MV-4-11 (cell line): ENCODE results near the gene CSMD2.

ENCODE experiments used
- DNase-seq: peaks from one replicate; lab custom pipeline; 2025; lab: John Stamatoyannopoulos, UW

The CSMD2 gene

DNA sequence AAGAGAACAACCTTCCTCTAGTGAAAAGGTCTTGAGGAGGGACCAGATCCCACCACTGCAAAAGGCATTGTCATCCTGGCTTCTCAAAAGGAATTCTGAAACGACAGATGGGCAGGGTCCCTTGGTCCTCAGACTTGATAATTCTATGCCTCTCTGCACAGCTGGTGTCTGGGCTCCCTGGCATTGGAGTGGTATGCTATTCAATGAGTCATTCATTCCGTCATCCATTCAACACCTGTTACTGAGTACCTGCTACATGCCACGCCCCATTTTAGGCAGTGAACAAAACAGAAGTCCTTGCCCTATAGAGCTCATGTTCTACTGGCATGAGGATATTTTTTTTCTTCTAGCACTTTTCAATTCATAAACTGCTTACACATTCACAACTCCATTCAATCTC lies 347.0 kb downstream of the CSMD2 start:
- DNase-seq = no peak

DNA sequence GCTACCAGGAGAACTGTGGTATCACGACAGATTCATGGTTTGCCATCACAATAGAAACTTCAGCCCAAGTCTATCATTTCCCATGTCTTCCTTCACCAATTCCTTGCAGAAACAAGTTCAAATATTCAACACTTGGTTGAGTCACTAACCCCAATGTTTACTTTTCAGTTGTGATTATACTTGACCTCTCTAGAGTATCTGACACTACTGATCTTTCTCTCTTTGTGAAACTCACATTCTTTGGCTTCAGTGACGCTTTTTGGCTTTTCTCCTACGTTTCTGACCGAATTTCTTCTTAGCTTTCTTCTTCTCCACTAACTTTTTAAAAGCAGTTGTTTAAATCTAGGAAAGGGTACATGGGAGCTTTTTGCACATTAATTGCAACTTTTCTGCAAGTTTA lies 350.0 kb downstream of the CSMD2 start:
- DNase-seq = no peak

DNA sequence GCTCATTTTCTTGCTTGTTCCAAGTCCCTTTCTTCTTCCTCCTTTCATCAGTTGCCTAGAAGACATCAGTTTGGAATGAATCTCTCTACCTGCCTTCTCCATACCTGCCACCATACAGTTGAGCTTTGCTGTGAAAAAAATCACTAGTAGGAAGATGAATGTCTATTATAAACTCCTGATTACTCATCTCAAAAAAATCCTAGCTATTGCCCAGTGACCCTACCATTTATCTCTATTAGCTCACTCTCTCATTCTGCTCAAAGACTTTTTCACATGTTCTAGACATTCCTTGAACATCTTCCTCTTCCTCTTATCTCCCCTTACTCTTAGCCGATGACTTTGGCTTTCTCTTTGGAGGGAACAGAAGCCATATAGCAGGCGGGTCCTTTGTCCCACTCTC lies 350.9 kb downstream of the CSMD2 start:
- DNase-seq = no peak

DNA sequence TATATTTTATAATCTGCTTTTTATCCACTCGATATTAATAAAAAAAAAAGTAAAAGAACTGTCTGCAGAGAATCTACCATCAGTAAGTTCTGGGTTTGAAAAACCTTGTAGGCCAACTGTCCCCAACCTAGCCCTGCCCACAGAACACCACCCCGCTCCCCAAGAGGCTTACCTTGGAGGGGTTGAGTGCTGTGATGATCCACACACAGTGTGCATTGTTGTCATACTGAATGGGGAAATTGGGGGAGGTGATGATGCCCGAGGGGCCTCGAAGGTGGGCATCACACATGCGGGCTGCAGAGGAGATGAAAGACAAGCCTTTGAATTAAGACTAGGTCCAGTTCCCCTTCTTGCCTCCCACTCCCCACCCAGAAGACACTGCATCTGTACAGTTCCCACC lies 354.5 kb downstream of the CSMD2 start:
- DNase-seq = no peak

DNA sequence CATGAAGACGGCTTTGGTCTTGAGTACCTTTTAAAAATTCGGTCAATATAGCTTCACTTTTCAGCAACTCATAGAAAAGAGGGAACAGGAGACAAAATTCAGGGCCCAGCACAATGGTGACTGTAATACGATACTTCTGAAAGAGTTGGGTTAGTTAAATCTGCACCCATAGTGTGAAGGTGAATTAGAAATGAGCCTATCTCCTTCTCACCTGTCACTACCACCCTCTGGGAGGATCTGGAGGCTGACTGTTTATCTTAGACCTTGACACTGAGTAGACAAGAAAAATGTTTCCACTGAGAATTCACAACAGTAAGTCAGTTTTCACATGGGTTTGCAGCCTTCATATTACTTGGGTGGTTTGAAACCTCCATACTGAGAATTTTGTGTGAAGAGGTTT lies 359.0 kb downstream of the CSMD2 start:
- DNase-seq = no peak

DNA sequence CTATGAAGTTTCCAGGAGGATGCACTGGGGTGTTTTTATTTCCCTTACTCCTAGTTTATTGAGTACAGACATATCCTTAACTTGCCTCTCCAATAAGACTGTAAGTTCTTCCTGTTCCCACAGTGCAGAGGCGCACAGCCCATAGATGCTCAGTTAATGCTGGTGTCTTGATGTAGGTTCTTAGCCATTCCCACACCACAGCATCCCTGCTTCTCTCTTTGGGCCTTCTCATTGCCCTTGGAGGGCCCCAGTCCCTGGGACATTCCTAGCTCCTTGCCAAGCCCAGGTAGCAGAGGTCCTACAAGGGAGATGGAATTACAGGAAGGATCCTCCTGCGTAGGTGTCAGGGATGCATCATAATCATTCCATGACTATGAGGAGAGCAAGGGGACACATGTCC lies 362.8 kb downstream of the CSMD2 start:
- DNase-seq = no peak

DNA sequence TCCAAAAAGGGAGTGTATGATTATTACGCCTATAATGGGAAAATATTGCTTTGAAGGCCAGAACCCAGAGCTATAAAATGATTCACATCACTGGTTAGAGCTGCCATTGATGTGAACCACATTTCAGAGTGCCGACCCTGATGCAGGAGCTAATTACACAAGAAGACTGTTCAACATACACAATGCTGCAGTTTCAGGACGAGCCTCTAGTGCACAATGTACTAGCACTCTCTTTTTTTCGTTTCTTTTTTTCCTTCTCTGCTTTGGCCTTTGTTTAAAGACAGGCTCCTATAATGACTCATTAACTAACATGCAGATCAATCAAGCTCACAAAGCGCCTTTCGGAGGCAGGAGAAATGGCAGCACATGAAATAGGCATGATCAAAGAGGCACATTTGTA lies 367.2 kb downstream of the CSMD2 start:
- no peak for DNase-seq

DNA sequence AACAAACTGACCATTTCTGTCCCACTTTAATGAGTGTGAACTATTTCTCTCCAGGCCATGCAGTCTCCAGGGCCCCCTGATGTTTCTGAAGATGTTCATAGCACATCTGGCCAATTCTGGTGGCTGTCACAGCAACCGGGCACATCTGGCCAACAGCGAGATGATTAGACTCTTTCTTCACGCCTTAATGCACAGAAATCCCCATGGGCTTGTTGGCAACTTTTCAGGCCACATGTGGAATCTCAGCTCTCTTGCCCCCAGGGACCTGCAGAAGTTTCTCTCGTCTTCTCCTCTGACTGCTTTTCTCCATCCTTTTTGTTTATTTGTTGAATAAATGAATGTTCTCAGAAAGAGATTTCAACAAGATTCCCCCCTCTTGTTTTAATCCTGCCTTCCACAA lies 372.4 kb downstream of the CSMD2 start:
- no peak for DNase-seq

DNA sequence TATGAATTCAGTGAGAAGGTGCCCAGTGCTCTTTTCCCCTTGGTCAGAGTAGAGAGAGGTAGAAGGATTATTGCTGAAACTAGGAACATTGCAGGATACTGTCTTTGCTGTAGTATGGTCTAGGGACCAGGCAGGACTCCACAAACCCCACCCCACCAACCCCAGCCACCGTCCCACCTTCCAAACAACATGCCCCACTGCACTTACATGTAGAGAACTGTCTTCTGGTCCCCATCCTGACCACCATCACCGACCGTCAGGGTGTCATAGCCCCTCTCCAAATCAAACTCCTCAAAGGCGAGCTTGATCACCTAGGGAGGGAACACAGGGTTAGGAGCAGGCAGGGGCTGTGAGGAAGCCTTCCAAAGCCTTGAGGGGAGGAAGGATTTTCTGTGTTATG lies 372.8 kb downstream of the CSMD2 start:
- DNase-seq = no peak

DNA sequence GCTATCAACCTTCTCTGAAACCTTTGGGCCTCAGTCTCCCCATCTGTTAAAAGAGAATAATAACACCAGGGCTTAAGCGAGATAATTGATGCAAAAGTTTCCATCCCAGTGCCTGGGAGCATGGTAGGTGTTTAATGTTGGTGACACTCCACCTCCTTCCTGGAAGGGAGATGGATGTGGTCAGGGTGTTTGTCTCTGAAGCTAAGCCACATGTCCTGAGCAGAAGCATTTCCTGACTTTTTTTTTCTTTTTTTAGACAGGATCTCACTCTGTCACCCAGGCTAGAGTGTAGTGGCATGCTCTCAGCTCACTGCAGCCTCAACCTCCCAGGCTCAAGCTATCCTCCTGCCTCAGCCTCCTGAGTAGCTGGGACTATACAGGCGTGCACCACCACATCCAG lies 373.8 kb downstream of the CSMD2 start:
- DNase-seq = no peak

DNA sequence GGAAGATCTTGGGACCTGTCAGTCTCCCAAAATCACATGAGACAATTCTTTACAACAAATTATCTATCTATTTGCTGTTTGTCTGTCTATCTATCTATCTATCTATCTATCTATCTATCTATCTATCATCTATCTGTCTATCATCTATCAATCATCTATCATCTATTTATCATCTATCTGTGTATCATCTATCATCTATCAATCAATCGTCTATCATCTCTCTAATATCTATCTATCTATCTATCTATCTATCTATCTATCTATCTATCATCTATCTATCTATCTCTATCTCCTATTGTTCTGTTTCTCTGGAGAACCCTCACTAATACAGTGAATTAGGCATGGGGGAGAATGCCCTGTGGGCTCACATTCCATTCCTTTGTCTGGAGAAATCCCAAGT lies 374.5 kb downstream of the CSMD2 start:
- DNase-seq = no peak

DNA sequence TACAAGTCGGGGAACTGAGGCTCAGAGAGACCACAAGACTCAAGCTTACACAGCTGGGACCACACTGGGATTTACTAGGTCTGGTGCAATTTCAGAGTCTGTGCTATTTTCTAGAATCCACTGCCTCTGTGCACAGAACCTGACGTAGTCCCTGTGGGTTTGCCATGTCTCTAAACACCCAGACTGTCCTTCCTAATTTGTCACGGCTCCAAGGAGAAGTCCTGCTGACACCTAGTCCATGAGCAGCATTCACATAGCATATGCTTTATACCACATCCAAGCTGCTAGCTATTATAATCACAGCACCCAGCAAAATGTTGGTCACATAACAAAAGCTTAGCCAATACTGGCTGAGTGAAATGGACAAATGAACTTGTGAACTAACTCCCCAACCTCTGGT lies 380.2 kb downstream of the CSMD2 start:
- DNase-seq = no peak

DNA sequence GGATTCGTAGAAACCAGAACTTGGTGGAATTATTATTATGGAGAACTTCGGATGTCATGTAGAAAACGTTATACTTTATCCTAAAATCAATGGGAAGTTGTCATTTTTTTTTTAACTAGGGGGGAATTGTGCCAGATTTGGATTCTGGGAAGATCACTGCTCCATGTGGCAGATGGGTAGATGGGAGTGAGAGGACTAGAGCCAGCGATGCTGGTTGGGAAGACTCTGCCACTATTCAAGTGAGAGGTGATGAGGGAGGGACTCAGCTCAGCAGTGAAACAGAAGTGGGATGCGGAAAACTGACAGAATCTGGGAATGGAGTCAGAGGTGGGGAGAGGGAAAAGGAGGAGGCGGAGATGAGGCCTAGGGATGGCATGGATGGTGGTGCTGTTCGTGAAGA lies 382.3 kb downstream of the CSMD2 start:
- DNase-seq = no peak

DNA sequence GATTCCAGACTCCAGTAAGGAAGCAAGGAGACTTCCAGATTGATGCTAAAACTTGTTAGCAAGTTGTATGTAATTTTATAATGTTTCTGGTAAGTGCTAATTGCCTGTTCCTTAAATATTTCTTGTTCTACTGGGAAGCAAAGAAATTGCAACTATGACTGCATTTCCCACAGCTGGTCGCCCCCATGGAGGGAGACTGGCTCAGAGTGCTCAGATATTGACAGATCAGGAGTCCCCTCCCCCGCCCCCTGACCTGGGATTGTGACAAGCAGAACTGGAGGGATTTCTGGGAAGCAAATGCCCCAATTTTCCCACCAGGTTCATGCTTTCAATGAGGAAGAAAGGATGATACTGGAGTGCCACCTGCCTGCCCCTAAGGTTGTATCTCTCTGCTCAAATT lies 383.4 kb downstream of the CSMD2 start:
- no peak for DNase-seq

DNA sequence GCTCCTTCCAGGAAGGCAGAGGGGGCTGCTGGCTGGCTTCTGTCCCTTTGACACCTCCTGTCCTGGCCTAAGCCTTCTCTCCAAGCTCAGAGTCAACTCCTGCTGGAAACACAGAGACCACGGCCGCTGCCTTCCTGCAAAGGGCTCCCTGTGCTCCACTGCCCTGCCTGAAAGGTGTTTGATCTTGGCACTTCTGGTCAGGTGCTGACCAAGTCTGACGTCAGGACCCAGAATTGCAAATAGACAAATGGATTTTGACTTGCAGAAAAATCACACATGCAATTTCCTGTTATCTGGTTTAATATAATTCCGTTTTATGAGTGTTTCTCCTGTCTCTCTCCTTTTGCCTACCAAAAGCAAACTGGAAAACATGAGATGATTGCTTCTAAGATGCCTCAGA lies 387.7 kb downstream of the CSMD2 start:
- no peak for DNase-seq

DNA sequence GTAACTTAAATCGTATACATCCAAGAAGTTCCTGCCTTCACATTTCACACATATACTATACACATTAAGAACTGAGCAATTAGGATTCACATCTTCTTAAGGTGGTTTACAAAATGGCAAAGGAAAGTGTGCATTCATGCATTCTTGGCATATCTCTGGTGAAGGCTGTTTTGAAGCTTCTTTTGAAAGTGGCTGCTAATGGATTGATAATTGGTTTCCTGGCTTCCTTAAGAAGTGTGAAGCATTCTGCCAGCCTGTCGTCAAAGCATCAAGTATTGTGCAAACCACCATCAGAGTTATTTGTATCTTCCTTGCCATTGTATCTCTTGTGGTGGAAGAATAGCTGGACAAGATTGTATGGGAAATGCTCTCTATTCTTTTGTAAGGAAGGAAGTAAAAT lies 396.2 kb downstream of the CSMD2 start:
- DNase-seq = no peak

DNA sequence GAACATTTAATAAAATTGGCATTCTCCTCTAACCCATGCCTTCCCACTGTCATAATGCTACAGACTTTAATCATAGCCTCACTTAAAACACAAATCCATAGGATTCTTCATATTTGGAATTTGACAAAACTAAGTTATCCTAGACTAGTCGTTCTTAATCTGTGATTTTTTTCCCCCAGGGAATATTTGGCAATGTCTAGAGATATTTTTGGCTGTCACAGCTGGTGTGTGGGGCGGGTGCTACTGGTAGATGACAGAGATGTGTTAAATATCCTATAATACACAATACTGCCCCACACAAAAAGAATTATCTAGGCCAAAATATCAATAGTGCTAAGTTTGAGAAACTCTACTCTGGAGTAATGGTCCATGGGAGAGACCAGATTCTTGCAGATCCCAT lies 396.9 kb downstream of the CSMD2 start:
- DNase-seq = no peak

DNA sequence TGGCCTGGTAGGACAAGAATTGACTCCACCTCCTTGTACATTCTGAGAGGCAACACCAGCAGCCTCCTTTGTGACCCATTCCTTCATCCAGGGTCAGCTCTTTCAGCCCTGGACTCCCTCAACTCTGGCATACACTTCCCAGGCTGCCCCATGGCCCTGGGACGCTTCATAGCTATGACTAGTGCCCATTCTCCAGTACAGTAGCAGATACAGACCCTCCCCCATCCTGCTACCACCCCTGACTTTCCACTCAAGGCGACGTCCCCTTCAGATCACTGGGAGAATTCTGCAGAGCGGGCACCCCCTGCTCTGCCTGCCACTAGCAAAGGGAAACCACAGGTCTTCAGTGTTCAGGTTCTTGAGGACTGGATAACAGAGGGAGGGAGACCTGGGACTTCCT lies 400.9 kb downstream of the CSMD2 start:
- no peak for DNase-seq

DNA sequence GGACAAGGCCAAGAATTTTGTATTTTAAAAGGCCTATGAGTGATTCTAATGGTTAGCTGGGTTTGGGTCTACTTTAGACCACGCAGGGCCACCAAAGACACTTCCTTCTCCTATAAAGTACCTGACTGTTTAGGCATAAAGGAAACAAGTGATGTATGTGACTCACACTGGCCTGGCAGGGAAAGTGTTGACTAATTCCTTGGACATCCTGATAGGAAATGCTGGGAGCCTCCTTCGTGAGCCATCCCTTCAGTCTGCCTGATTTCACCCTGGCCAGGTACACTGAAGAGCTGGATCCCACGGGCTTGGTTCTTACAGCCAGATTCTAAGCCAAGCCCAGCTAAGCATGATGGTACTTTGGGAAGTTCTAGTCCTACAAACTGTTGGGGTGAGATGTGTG lies 401.6 kb downstream of the CSMD2 start:
- DNase-seq = no peak

DNA sequence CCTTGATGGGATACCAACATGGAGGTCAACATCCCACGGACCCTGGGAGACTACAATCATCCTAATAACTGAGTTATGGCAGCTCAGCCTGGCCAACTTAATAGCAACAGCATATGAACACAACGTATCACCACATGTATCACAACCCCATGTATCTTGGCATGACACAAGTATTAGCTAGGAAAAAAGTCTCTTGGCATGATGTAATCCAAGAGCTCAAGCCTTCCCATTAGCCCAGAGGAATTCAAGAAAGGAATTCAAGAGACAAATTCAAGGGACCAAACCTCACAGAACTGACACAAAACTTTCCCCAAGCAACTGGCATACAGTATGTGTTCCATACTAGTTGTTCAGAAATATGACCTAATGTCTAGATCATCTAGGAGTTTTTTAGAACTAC lies 402.1 kb downstream of the CSMD2 start:
- no peak for DNase-seq

DNA sequence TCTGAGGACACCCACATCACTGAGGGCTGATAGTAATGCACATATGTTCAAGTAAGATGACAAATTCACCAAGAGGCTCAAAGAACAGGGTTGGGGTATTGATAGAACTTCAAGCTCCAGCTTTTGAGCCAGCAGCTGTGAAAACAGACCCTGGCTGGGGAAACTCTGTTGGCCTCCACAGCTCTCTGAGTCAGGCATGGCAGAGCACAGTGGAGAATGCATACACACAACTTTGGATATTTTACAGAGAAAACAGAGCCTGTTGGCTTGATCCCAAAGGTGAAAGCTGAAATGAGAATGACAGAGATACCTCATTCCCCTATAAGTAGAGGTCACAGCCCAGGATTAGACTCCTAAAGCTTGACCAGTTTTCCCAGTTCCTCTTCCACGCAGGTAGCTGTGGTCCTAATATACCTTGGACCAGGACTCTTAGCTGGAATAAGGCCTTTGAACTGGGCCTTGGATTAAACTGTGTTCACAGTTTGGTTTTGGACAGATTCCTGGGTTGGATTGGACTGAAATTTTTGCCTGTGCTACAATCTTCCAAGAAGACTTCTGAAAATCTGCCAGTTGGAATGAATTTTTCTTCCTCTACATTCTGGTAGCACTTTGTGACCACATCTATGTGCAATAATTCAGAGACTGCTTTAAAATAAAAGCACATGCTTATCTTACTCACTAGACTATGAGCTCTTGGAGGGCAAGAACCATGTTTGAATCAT lies 402.8 kb downstream of the CSMD2 start:
- no peak for DNase-seq

DNA sequence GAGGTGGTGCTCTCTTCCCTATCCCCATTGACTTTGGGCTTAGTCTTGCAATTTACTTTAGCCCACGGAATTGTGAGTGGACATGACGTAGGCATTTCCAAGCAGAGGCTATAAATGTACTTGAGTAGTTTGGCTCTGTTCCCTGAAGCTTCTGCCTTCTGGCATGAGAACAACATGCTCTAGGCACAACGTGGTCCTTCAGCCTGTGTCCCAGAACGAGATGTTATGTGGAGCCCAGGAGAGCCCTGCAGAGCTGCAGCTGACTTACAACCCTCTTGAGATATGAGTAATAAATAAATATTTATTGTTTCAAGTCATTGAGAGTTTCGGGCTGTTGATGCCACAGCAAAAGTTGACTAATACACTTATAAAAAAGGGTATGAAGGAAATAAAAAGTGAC lies 406.3 kb downstream of the CSMD2 start:
- DNase-seq = no peak

DNA sequence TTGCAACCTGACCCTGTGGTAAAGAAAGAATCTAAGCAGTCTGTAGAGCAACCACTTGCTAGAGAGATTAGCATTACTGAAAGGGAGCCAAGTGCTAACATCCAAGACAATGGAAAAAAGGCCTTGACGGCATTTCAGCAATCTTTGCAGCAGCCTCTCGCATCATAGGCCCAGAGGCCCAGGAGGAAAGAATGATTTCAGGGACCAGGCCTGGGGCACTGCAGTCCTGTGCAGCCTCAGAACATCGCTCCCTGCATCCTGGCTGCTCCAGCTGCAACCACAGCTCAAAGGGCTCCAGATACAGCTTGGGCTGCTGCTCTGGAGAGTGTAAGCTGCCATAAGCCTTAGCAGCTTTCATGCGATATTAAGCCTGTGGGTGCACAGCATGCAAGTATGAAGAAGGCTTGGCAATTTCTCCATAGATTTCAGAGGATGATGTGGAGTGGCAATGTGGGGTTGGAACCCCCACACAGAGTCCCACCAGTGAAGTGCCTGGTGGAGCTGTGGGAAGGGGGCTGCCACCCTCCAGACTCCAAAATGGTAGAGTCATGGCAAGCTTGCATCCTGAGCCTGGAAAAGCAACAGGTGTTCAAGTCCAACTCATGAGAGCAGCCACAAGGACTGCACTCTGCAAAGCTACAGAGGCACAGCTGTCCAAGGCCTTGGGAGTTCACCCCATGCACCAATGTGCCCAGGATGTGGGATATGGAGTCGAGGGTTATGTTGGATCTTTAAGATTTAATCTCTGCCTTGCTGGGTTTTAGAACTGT lies 411.8 kb downstream of the CSMD2 start:
- DNase-seq = no peak

DNA sequence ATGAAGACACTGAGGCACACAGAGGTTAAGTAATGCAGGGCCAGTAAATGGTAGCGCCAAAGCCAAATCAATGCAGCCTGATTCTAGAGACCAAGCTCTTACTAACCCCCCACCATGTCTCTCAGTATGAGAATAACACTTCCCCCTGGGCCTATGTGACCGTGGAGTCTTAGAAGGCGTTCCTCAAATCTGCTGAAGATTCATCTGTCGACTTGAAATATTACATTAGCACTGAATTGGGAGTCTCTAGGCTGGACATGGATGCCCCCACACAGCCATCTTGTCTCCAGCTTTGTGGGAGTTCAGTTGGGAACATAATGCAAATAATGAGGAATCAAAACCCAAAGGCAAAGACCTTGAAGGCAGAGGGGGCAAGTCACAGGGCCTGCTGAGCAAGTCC lies 419.1 kb downstream of the CSMD2 start:
- DNase-seq = no peak
